GM12892 (cell line): ENCODE measurements around the gene ZNF319.

Experiments
- DNase-seq: peaks from one replicate; pipeline ENCODE4 v3.0.0; 2011; ENCODE audit not compliant: insufficient read length
- FAIRE-seq: peaks from 2 replicates; lab custom pipeline; 2011; peaks lifted over from hg19 to GRCh38; lab: Jason Lieb, UNC
- POLR2A ChIP-seq: IDR thresholded peaks from 2 replicates; pipeline ENCODE4 v1.6.1; 2011; ENCODE audit warnings: low read depth, low read length, control low read depth
- POLR2AphosphoS5 ChIP-seq: IDR thresholded peaks from 2 replicates; pipeline ENCODE4 v1.6.1; 2011; ENCODE audit warnings: low read depth, low read length, control low read depth
- TAF1 ChIP-seq: IDR thresholded peaks from 2 replicates; pipeline ENCODE4 v1.6.1; 2011; ENCODE audit warnings: low read depth, mild to moderate bottlenecking, control low read depth, low read length, borderline replicate concordance

The ZNF319 gene

GRCh38 chr16:58042001-58042885 is 41.8 kb upstream of the ZNF319 start:
- FAIRE-seq (no peak), DNase-seq (no peak)
- TF ChIP-seq POLR2AphosphoS5 = no peak
- no peak for TF ChIP-seq TAF1
- TF ChIP-seq POLR2A = no peak

DNA sequence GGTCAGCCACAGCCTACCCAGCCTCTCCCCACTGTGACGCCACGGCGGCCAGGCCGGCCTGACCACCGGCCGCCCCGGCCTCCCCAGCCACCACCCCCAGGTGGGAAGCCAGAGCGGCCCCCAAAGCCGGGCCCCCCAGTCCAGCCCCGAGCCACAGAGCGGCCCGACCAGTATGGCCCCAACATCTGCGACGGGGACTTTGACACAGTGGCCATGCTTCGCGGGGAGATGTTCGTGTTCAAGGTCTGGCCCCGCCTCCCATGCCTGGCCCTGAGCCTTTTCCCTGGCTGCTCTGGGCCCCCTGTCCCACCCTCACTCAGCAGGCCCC is 41.1 kb upstream of the ZNF319 start:
- TF ChIP-seq POLR2A (no peak), TAF1 (no peak), POLR2AphosphoS5 (no peak)
- no peak for DNase-seq
- no peak for FAIRE-seq

DNA sequence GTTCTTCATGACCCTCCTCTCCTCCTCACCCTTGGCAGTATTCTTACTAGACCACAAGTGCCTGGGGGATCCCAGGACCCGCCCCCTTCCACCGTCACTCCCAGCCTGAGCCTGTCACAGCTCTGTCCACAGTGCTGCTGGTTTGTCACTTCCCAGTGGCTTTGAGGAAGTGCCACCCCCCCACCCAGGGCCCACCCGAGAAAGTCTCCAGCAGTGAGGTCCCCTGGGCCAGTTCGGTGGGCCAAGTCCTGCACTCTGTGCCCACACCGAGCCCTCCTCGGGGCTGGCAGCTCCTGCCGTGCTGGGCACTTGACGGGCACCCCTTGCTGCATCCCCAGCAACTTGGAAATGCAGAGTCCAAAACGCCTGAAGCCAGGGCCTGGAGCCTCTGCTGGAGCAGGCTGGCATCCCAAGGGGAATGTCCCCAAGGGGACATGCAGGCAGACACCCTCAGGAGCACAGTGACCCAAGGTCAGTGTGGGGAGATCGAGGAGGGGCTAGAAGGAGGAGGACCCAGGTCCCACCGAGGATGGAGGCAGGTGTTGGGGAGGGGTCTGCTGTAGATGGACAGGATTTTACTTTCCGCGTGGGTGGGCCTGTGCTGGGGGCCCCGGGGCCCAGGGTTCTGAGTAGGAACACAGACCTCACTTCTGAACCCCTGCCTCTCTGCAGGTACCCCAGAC is 40.6 kb upstream of the ZNF319 start:
- TF ChIP-seq POLR2A (no peak), POLR2AphosphoS5 (no peak), TAF1 (no peak)
- FAIRE-seq (no peak), DNase-seq (no peak)

- FAIRE-seq (no peak), DNase-seq (no peak)
- TF ChIP-seq POLR2AphosphoS5 (no peak), POLR2A (no peak), TAF1 (no peak)
Observed at GRCh38 chr16:58040496-58040846, 40.0 kb upstream of the ZNF319 start.

DNA sequence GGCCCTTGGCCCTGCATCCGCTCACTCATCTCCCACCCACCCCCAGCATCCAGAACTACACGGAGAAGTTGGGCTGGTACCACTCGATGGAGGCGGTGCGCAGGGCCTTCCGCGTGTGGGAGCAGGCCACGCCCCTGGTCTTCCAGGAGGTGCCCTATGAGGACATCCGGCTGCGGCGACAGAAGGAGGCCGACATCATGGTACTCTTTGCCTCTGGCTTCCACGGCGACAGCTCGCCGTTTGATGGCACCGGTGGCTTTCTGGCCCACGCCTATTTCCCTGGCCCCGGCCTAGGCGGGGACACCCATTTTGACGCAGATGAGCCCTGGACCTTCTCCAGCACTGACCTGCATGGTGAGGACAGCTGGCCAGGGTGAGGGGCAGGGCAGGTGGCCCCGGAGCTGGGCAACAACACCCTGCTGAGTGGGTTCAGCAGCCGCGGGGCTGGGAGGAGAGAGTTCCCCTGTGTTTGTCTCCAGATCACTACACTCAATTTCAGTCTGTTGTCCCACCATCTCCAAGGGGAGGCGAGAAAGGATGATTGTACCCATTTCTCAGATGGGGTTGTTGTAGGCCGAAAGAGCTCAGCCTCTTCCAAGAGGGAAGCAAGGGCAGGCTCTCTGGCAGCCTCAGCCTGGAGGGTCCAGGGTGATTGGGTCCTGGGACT is 39.5 kb upstream of the ZNF319 start:
- no peak for FAIRE-seq
- DNase-seq = no peak

DNA sequence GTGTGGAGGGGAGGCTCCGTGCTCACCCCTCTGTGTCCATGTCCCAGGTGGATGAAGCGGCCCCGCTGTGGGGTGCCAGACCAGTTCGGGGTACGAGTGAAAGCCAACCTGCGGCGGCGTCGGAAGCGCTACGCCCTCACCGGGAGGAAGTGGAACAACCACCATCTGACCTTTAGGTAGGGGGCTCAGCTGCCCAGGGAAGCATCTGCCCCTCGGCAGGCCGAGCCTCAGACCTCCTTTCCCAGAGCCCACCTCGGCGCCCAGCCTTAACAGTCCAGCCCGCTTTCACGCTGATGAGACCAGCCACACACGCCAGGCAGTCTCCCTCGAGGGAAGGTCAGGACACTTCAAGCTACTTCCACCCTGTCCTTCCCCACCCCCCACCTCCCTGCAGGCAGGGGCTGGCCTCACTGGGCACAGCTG is 37.8 kb upstream of the ZNF319 start:
- FAIRE-seq (no peak), DNase-seq (no peak)
- TF ChIP-seq POLR2A (no peak), POLR2AphosphoS5 (no peak), TAF1 (no peak)

More for the DNA sequence above, 39.5 kb upstream of the ZNF319 start:
- no peak for TF ChIP-seq TAF1
- no peak for TF ChIP-seq POLR2A
- TF ChIP-seq POLR2AphosphoS5 = no peak

- no peak for TF ChIP-seq TAF1
- no peak for TF ChIP-seq POLR2AphosphoS5
- TF ChIP-seq POLR2A = no peak
- DNase-seq = no peak
- FAIRE-seq = no peak
Observed at GRCh38 chr16:58037365-58038057, 37.0 kb upstream of the ZNF319 start.

DNA sequence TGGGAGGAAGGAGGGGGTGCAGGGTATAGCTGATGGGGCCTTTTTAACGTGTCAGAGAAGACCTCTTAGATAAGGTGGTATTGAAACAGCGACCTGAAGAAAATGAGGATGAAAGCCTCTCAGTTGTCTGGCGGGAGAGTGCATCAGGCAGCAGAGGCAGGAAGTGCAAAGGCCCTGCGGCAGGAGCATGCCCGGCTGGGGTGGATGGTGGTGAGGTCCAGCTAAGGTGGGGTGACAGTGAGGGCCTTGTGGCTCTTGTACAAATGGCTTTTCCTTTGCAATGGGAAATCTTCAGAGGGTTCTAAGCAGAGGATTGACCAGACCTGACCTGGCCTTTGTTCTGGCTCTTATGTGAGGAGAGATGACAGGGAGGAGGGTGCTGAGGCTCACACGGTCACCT is 36.5 kb upstream of the ZNF319 start:
- DNase-seq = no peak
- no peak for FAIRE-seq
- TF ChIP-seq POLR2AphosphoS5 (no peak), POLR2A (no peak), TAF1 (no peak)

- FAIRE-seq = no peak
- no peak for TF ChIP-seq TAF1
- TF ChIP-seq POLR2A = no peak
- TF ChIP-seq POLR2AphosphoS5 = no peak
- DNase-seq = no peak
Observed at GRCh38 chr16:58035356-58036170, 35.1 kb upstream of the ZNF319 start.

- DNase-seq = no peak
- no peak for FAIRE-seq
- TF ChIP-seq TAF1 (no peak), POLR2AphosphoS5 (no peak), POLR2A (no peak)
Observed at GRCh38 chr16:58034774-58035173, 34.3 kb upstream of the ZNF319 start.

- DNase-seq (no peak), FAIRE-seq (no peak)
- TF ChIP-seq TAF1 (no peak), POLR2A (no peak), POLR2AphosphoS5 (no peak)
Observed at GRCh38 chr16:58034128-58034685, 33.7 kb upstream of the ZNF319 start.
